HEK293T (cell line): Measurements from ENCODE around the gene AGFG1.
A peak's percentile ranks its signal among the peaks of the same experiment; 100 is the strongest.

Source experiments
- CTCF ChIA-PET: fragments of 350-600 bp; formaldehyde crosslinking; extraction: SDS; loops from one replicate; lab custom pipeline; 2021; ENCODE audit warnings: antibody characterized with exemption, inconsistent platforms; lab: Yijun Ruan, JAX
- POLR2A ChIA-PET: fragments of 350-600 bp; formaldehyde crosslinking; extraction: SDS; loops from one replicate; lab custom pipeline; 2020; ENCODE audit warnings: antibody characterized with exemption, inconsistent platforms; lab: Yijun Ruan, JAX
- DNase-seq: peaks from one replicate; pipeline ENCODE4 v3.0.0; 2012; ENCODE audit warnings: mixed read lengths; ENCODE audit errors: extremely low spot score
- ARNT ChIP-seq: fragments of 450-650 bp; IDR thresholded peaks from 2 replicates; pipeline ENCODE4 v1.6.1; 2017; ENCODE audit warnings: mild to moderate bottlenecking
- BHLHE40 ChIP-seq: fragments of 450-650 bp; IDR thresholded peaks from 2 replicates; pipeline ENCODE4 v1.6.1; 2016; ENCODE audit warnings: mild to moderate bottlenecking, moderate library complexity, borderline replicate concordance
- CTBP1 ChIP-seq: fragments of 450-650 bp; IDR thresholded peaks from 2 replicates; pipeline ENCODE4 v1.6.1; 2016; ENCODE audit warnings: borderline replicate concordance
- ELF4 ChIP-seq: fragments of 450-650 bp; IDR thresholded peaks from 2 replicates; pipeline ENCODE4 v1.6.1; 2017; ENCODE audit warnings: antibody characterized with exemption
- FOXA1 ChIP-seq: fragments of 450-650 bp; IDR thresholded peaks from 2 replicates; pipeline ENCODE4 v1.6.1; 2016; ENCODE audit warnings: mild to moderate bottlenecking
- FOXK2 ChIP-seq: fragments of 450-650 bp; IDR thresholded peaks from 2 replicates; pipeline ENCODE4 v1.6.1; 2016; ENCODE audit warnings: mild to moderate bottlenecking
- FOXM1 ChIP-seq: fragments of 450-650 bp; IDR thresholded peaks from 2 replicates; pipeline ENCODE4 v1.6.1; 2017; ENCODE audit warnings: mild to moderate bottlenecking, borderline replicate concordance
- HDGF ChIP-seq: fragments of 450-650 bp; IDR thresholded peaks from 2 replicates; pipeline ENCODE4 v1.6.1; 2017; ENCODE audit warnings: antibody characterized with exemption, borderline replicate concordance
- L3MBTL2 ChIP-seq: fragments of 450-650 bp; conservative IDR thresholded peaks from 2 replicates; pipeline ENCODE4 v1.6.1; 2016; ENCODE audit warnings: mild to moderate bottlenecking
- LEF1 ChIP-seq: fragments of 450-650 bp; IDR thresholded peaks from 2 replicates; pipeline ENCODE4 v1.6.1; 2017; ENCODE audit warnings: mild to moderate bottlenecking, borderline replicate concordance
- NFRKB ChIP-seq: fragments of 450-650 bp; IDR thresholded peaks from 2 replicates; pipeline ENCODE4 v1.6.1; 2016; ENCODE audit warnings: mild to moderate bottlenecking, moderate library complexity
- SP1 ChIP-seq: fragments of 450-650 bp; IDR thresholded peaks from 2 replicates; pipeline ENCODE4 v1.6.1; 2017
- SUZ12 ChIP-seq: fragments of 450-650 bp; IDR thresholded peaks from 2 replicates; pipeline ENCODE4 v1.6.1; 2016; ENCODE audit warnings: mild to moderate bottlenecking
- TARDBP ChIP-seq: fragments of 450-650 bp; IDR thresholded peaks from 2 replicates; pipeline ENCODE4 v1.6.1; 2016
- ZNF384 ChIP-seq: fragments of 450-650 bp; IDR thresholded peaks from 2 replicates; pipeline ENCODE4 v1.6.1; 2016
- TF ChIP-seq, protein P1 (sequence below): fragments of 450-650 bp; IDR thresholded peaks from 2 replicates; pipeline ENCODE4 v1.6.1; 2016

The AGFG1 gene

DNA sequence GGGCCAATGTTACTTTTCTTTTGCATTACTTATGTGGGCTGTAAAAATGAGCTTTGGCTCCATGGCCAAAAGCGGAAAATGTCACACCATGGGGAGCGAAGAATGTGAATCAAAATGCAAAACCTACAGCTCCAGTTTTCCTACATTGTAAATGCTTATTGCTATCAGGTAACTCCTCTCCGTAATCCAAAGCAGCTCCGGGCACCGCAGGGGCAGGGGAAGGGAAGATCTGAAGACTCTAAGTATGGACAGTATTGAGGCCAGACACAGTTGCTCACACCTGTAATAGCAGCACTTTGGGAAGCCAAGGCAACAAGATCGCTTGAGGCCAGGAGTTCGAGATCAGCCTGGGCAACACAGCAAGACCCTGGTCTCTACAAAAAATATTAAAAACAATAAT is 7.1 kb upstream of the AGFG1 start:
- DNase-seq: no peak
- ChIA-PET POLR2A (no interaction called here), CTCF (no interaction called here)

DNA sequence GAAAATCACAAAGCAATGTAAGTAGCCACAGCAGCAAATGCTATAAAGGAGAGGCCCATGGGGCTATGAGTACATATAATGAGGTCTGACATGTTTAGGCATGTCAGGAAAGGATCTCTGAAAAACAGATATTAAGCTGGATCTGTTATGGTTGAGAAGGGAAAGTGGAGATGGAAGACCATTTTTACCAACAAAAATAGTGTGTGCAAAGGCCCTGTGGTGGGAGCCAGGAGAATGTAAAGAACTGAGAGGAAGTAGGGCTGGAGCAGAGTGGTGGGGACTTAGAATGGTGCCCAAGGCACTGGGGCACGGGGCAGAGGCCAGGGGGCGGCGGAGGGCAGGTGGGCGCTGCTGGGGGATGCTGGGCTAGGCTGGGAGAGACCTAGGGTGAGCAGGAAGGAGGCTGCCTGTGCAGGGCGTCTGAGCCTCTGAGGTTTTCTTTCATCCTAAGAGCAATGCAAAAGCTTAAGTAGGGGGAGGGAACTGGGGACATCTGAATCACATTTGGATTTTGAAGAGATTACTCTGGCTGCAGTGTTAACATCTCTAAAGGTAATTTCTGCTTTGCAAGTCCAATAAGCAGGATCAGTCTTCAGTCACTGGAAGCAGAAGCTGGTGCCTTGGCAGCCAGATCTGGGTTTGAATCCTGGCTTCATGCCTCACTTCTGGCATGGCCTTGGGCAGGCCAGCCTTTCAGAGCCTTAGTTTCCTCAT is 4.9 kb upstream of the AGFG1 start:
- no peak for DNase-seq
- ChIA-PET POLR2A (no interaction called here), CTCF (no interaction called here)
- TF ChIP-seq NFRKB (no peak), BHLHE40 (no peak), CTBP1 (no peak), SP1 (no peak), HDGF (no peak), L3MBTL2 (no peak), ZNF384 (no peak), FOXA1 (no peak), LEF1 (no peak), FOXK2 (no peak), ELF4 (no peak), TARDBP (no peak), FOXM1 (no peak), SUZ12 (no peak), ARNT (no peak)
- TF ChIP-seq, protein P1, sequence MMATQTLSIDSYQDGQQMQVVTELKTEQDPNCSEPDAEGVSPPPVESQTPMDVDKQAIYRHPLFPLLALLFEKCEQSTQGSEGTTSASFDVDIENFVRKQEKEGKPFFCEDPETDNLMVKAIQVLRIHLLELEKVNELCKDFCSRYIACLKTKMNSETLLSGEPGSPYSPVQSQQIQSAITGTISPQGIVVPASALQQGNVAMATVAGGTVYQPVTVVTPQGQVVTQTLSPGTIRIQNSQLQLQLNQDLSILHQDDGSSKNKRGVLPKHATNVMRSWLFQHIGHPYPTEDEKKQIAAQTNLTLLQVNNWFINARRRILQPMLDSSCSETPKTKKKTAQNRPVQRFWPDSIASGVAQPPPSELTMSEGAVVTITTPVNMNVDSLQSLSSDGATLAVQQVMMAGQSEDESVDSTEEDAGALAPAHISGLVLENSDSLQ: no peak

More for the DNA sequence above, 7.1 kb upstream of the AGFG1 start:
- TF ChIP-seq LEF1: no peak
- no peak for TF ChIP-seq FOXK2
- TF ChIP-seq FOXM1: no peak

DNA sequence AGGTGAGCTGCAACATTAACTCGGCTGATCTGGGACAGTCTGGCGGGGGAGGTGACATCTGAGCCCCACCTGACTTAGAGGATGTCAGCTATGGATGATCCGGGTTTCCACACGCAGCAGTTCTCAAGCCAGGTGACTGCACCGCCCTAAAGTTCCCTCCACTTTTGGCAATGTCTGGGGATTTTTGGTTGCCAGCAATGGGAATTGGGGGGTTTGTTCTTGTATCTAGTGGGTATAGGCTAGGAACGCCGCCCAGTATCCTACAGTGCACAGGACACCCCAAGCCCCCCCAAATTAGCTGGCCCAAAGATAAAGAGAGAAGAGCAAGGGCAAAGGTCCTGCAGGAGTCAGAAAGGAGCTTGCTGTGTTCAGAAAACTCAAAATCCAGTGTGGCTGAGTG is 544 bp upstream of the AGFG1 start:
- ChIA-PET CTCF (interaction anchor here (0.6 to 0.7 kb wide), 2 partner anchors 180 to 243 kb away, joined by 4 read pairs; no protein-coding TSS in a partner anchor), POLR2A (no interaction called here)
- DNase-seq: no peak
- TF ChIP-seq SP1 (no peak), HDGF (no peak), ARNT (no peak), LEF1 (no peak), BHLHE40 (no peak), ZNF384 (no peak), CTBP1 (no peak), SUZ12 (no peak), FOXM1 (no peak), TARDBP (no peak), L3MBTL2 (no peak), FOXK2 (no peak), FOXA1 (no peak), NFRKB (no peak), ELF4 (no peak)
- TF ChIP-seq, protein P1: no peak

DNA sequence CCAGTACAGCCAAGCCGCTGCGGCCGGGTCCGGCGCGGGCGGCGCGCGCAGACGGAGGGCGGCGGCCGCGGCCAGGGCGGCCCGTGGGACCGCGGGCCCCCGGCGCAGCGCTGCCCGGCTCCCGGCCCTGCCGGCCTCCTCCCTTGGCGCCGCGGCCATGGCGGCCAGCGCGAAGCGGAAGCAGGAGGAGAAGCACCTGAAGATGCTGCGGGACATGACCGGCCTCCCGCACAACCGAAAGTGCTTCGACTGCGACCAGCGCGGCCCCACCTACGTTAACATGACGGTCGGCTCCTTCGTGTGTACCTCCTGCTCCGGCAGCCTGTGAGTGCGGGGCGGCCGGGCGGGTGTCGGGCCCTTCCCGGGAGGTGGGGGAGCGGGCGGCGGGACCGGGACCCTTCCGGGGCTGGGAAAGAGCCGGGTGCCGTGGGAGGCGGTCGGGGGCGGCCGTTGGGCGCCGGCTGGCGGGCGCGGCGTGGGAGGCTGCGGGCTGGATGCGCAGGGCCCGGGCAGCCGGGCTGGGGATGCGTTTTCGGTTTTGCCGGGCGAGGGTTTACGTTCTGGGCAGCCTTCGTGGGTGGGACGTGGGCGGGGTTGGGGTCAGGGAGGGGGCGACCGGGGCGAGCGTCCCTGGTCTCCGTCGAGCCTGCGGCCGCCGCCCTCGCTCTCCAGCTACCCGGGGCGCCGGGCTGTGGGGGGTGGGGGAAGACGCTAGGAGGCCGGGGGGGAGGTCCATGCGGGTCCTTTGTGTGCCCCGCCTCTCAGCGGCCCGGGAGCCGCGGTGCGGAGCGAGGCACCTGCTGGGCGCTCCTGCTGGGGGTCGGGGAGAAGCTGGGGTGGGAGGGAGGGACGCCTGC is 537 bp downstream of the AGFG1 start:
- POLR2A ChIA-PET: no interaction called here
- CTCF ChIA-PET: interaction anchor here (1.1 kb wide), 1 partner anchor 294 kb away, joined by 6 read pairs; no protein-coding TSS in a partner anchor
- DNase-seq: peak; percentile 52
- TF ChIP-seq LEF1: no peak
- no peak for TF ChIP-seq FOXM1
- no peak for TF ChIP-seq FOXK2
- no peak for TF ChIP-seq NFRKB
- no peak for TF ChIP-seq SP1

DNA sequence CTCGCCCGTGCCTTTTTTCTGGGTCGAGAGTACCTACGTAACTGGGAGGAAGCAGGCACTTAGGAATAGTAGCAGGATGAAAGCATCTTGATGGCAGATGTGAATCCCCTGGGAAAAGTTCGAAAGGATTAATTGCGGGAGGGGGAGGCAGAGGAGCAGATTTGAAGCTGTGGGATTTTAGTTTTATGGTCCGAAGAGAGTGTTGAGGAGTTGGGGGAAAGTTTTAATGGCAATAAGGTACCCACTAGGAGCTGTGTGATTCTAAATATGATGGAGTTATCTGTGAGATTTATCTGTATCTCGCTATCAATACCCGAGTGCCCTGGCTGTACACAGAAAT is 1.1 kb downstream of the AGFG1 start:
- POLR2A ChIA-PET: no interaction called here
- TF ChIP-seq NFRKB: no peak
- no peak for TF ChIP-seq CTBP1
- TF ChIP-seq TARDBP: no peak
- no peak for TF ChIP-seq ELF4
- no peak for TF ChIP-seq ZNF384
- CTCF ChIA-PET: interaction anchor here (0.7 to 1.1 kb wide), 2 partner anchors 293 to 308 kb away, joined by 3 to 6 read pairs; no protein-coding TSS in a partner anchor
- no peak for DNase-seq

DNA sequence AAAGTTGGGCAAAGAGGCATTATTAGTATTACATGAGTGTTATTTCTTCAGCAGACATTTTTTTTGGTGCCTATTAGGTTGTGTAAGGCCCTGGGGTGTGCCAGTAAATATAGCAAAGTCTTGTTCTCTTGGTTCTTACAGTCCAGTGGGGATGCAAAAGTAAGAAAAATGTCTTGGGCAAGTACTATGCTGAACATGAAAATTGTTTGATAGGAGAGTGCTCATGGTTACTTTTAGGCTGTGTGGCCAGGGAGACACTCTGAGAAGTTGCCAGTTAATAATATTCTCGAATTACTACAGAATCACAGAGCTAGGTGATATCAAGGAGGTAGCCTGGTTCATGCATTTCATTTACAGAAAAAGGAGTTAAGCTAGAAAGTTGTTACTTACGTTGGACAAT is 1.9 kb downstream of the AGFG1 start:
- POLR2A ChIA-PET: no interaction called here
- no peak for DNase-seq
- TF ChIP-seq FOXM1 (no peak), CTBP1 (no peak), LEF1 (no peak), SUZ12 (no peak), FOXA1 (no peak), BHLHE40 (no peak), ZNF384 (no peak), NFRKB (no peak), HDGF (no peak), SP1 (no peak), FOXK2 (no peak), TARDBP (no peak), ELF4 (no peak), L3MBTL2 (no peak)
- CTCF ChIA-PET: interaction anchor here (1.1 kb wide), 1 partner anchor 292 kb away, joined by 6 read pairs; no protein-coding TSS in a partner anchor
